ENCODE results near the gene NCOA4. TPM values are rescaled to one million over a fixed set of nuclear protein-coding genes. Genes with fewer than 3 reads are reported as not detected.
"Not testable (repeated sequence)": the region's sequence is repeated elsewhere in the genome, so short reads cannot be mapped to it uniquely, and the experiment has no call there.

NCOA4 gene
- total RNA-seq, 1 donor from 2014 or later: 204 TPM

- no peak for DNase-seq (ENCODE audit: low read depth, low spot score)
These were observed 22.5 kb upstream of the NCOA4 start for GRCh38 chr10:46052791-46053375.

DNA sequence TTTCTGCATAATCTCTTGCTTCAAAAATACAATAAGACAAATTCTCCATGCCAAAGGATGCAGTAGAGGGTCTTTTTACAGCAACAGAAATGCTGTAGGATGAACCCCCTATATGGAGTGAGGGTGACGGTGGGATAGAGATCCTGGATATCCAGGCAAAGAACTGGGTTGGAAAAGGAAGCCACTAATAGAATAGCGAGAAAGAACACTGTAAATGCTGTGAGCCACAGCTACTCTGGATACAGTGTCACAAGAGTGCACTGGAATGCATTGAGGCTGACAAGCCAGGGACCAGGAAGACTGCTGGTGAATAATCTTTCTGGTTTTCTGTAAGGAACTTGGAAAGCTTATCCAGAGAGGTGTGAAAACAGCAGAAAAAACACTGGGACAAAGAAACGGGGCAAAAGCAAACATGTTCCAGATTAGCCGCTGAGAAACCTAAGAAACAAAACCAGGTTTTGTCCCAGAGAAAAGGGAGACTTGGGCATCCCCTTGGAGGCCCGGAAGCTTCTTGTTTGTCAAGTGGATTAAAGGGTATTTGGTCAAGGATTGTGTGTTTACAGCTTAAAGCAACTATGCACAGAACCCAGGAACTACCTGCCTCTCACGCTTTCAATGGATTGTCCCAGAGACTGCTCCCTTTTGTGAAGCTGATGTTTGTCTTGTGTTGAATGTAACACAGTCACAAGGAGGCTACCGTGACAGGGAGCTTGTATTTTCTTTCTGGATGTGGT is 21.8 kb upstream of the NCOA4 start:
- no peak for DNase-seq (ENCODE audit: low read depth, low spot score)

DNA sequence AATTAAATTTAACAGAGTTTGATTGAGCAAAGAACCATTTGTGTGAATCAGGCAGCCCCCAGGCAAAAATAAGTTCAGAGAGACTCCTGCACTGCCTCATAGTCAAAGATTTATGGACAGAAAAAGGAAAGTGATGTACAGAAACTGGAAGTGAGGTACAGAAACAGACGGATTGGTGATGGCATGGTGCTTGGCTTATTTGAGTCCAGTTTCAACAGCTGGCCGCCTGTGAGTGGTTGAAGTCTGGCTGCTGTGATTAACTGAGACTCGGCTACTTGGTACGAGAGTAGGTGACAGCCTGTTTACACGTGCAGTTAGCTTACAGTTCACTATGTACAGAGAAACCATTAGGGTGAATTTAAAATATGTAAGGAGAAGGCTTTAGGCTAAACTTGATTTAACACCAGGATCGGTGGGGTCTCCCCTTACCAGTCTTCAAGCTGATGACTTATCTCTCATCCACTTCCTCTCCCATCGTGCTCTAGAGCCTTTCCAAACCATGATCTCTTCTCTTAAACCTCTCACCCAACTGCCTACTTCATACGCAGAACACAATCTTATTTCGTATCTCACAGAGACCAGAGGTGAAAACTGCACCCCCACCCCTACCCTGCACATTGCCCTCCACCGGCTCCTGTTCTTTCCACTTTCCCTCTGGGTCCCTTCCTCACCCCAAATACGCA is 20.7 kb upstream of the NCOA4 start:
- DNase-seq (ENCODE audit: low read depth, low spot score): no peak

- not testable (repeated sequence) for DNase-seq (ENCODE audit: low read depth, low spot score)
These were observed 19.0 kb upstream of the NCOA4 start for GRCh38 chr10:46049497-46049831.

- DNase-seq (ENCODE audit: low read depth, low spot score): no peak
These were observed 17.7 kb upstream of the NCOA4 start for GRCh38 chr10:46048152-46048551.

DNA sequence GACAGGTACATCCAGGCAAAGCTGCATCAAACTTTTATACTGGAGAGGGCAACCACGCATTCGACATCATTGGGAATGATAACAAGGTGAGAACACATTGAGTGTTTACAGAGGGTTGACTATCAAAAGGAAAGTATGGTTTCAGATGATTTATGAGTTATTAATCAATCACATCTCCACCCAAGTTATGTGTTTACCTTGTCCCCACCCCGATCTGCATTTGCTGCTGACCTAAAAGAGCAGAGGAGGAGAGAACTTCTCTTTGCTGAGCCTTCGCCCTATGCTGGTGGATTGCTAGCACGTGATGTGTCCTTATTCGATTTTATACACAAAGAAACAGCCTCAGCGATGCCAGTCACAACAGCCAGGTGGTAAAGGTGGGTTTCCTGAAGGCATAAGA is 15.8 kb upstream of the NCOA4 start, which contains the start of gene MSMB:
MSMB (minus strand) TSS at position 9 of the 400 bp plus-strand sequence. CDS start 32 bp downstream, outside the sequence.
- DNase-seq (ENCODE audit: low read depth, low spot score): no peak

DNA sequence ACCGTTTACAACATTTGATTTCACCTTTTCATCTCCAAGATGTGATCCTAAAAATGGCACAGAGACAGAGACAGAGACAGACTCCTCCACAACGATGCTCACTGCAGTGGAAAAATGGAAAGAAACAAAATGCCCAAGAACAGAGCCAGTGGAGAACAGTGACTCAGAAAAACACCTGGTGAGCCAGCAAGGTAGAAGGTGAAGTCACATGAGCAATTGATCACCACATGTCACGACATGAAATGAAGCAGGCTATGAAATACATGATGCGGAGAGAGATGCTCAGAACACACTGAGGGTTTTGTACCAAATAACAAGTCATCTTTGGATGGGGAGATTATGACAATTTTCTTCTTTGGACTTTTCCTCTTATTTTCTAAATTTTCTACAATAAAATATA is 12.1 kb upstream of the NCOA4 start:
- no peak for DNase-seq (ENCODE audit: low read depth, low spot score)

- DNase-seq (ENCODE audit: low read depth, low spot score): no peak
These were observed 9.6 kb upstream of the NCOA4 start for GRCh38 chr10:46040004-46040403.

DNA sequence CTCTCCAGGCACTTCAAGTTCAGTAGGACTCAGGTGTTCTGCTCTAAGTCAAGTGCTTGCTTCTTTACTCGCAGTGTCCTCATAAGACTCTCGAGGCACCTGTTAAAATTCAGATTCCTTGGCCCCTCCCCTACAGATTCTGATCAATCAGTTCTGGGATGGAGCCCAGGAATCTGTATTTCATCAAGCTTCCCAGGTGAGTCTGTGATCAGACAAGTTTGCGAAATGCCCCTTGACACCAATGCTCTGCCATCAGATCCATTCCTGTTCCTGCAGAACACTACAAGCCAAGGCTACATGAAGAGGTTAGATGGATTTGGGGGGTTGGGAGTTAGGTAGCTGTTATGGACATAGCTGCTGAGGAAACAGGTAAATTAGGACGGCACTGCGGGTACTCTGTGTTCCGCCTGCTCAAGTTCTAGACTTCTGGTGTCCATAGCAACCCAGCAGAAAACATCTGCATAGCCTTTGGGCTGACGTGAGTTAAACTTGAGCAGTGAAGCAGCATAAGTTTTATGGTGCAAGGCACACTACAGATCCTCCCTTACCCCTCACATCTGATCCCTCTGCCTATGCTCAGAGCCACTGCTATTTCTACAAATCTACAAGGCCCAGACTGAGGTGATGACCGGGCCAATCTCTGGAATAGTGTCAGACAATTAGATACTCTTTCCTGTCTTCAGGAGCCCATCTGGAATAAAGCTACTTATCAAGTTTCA is 6.8 kb upstream of the NCOA4 start:
- DNase-seq (ENCODE audit: low read depth, low spot score): no peak

DNA sequence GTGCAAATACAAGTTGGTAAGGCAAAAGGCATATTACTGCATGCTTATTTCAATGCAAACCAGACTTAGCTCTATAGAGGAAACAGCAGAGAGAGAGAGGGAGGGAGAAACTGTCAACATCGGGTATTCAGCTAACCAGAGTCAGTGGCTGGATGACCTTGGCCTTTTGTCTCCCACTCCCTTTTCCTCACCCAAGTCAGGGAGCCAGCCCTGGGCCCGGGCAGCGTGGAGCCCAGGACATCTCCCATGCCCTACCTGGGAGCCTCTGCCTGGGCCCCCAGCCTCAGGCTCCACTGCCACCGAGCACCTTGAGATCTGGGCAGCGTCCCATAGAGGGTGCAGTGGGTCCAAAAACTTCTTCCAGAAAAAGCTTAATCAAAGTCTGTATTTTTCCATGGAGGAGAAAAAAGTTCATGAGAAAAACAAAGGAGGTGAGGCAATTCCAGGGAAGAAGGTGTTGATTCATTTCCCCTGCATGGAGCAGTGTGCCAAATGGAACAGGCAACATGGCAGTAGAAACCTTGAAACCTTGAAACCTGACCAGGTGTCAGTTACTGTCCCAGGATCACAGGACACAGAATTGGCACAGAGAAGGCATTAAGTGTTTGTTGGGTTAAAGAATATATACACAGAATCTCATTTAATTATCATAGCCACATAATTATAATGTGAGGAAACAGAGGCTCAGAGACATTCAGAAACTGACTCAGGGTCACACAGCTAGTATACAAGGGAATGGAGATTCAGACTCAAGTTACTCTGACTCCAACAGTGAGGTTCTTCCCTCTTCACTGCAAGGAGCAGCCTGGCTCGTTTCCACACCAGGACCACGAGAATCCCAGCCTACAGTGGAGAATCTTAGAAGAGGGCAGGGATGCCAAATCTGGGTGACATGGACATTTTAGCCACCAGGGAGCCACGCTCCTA is 5.8 kb upstream of the NCOA4 start:
- DNase-seq (ENCODE audit: low read depth, low spot score): peak; percentile 37

DNA sequence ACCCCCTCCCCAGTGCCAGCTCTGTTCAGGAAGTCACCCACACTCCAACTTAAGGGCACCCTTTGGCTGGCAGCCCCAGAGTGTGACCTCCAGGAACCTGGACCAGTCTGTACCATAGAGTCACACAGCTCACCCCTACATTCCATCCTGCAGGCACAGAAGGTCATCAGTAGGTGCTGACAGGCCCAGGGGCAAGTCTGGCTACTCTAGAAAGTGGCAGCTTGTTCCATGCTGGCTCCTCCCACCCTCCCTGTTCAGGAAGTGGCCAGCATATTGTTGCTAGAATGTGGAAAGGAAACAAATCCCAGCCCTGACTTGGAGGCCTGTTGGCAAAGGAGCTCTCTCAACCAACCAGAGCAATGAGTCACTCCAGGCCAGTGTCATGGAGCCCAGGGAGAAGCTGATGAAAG is 3.2 kb upstream of the NCOA4 start:
- peak; percentile 85 for DNase-seq (ENCODE audit: low read depth, low spot score)

DNA sequence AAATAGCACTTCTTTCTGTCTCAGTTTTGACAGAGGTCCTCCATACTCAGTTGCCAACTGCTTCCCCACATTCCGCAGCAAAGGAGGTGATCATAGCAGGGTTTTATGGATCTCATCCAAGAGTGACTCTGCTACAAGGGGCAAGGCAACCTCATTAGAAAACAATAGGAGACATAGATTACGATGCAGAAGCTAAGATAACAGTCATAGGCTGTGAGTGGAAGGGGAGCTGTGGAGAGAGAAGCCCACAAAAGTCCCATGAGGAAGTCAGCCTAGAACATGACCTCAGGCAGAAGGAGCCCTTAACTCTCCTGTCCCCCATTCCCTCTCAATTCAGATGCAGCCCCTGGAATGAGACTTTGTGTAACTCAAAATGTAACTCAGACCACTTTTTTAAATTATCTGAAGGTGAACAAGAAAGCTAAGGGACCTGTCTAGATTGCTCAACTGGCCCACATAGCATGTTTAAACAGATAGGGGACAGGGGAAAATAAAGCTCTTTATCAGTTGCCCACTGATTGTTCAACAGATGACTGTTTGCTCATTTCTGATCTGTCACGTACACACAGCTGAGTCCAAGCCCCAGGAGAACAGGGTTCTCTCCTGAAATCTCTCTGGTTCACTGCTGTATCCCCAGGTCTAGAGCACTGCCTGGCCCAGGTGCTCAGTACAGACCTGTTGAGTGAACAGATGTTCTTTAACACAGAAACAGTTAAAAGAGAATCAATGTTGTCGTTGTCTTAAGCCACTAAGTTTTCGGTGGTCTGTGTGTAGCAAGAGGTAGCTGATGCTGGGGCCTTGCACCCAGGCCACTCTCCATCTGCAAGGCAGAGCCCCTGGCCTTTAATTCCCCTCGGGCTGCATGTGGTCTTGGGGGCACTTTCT is 1.5 kb upstream of the NCOA4 start:
- DNase-seq (ENCODE audit: low read depth, low spot score): peak; percentile 11

GRCh38 chr10:46029461-46030030 is 877 bp downstream of the NCOA4 start:
- DNase-seq (ENCODE audit: low read depth, low spot score): no peak

DNA sequence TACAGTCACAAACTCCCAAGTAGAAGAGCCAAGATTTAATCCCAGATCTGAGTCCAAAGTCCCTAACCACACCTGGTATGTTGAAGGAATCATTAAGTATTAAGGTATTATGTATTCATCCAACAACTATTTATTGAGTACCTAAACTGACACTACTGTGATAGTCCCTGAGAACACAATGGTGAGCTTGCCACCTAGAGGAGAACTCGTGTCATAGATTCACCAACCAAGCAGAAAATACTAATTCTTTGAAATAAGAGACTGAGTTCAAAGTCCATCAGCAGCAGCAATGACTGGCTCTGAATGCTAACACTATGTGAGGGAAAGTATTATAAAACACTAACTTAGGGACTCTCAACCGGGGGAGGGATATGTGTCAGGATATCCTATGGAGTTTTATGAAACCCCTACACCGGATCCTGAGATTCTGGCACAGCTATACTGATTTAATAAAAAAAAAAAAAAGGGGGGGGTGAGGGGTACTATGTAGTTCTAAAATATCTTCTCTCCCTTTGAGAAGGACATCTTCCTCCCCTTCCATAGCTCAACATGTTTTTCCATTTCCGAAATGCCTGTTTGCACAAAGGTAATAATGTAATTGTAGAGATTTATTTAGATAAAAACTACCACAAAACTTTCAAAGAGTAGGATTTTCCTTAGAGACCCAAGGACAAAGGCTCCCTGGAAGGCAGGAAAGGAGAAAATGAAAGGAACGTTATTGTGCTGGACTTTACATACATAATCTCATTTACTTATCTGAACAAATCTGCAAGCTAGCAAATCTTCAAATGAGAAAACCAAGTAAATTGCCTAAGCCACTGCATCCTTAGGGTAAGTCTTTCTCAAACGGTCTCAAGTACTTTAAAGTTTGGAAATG is 1.6 kb downstream of the NCOA4 start:
- DNase-seq (ENCODE audit: low read depth, low spot score): peak; percentile 47

DNA sequence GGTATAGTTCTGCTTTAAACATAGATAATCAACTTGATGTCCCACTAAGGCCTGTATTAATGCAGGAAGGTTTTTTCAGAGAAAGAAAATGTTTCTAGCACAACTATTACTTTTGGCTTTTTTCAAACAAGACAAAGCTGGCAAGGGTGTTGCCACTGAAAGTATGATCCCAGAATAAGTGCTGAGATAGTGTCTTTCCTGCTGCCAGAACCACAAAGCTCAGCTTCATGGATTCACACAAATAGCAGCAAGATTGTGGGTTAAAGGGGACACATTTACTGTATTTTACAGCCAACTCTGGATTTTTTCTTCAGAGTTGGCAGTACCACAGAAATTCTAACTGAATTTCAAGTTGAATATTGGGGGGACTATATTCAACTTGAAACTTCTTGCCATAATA is 4.3 kb downstream of the NCOA4 start:
- no peak for DNase-seq (ENCODE audit: low read depth, low spot score)

- DNase-seq (ENCODE audit: low read depth, low spot score): no peak
These were observed 5.0 kb downstream of the NCOA4 start for GRCh38 chr10:46025406-46025805.

DNA sequence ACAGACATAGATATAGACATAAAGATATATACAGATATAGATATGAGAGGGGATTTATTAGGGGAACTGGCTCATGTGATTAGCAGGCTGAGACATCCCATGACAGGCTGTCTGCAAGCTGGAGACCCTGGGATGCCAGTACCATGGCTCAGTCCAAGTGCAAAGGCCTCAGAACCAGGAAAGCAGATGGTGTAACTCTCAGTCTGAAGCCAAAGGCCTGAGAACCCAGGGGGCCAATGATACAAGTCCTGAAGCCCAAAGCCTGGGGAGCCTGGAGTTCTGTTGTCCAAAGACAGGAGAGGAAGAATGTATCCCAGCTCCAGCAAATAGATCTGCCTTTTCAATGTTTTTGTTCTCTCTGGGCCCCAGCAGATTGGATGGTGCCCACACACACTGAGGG is 5.5 kb downstream of the NCOA4 start:
- DNase-seq (ENCODE audit: low read depth, low spot score): no peak

DNA sequence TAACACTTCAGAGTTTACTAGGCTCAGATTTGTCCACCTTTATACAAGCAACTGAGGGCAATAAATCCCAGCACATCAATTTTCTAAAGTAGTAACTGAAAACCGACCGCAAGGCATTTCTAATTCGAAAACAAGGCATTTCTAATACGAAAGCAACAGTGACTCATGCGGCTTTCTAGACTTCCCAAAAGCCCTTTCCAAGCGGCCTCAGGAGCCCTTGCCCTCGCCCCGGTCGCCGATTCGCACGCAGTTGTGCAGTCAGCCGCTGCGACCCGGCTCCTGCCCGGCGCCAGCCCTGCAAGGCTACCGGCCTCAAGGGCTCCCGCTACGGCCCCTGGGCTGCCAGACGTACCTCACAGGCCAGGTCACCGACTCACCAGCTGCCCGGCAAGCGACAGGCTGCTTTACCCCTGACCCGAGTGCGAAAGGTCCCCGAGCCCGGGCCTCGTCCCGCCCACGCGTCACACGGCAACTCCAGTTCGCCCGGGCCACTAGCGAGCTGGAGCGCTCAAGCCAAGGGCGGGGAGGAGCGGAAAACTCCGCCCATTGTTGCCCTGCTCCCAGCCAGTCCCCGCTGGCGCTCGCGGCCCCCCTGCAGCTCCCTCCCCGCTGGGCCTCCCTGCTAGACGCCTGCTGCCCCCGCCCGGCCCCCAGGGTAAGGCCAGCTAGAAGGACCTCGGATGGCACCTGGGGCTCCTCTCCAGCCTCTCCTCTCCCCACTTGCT is 7.3 kb downstream of the NCOA4 start:
- DNase-seq (ENCODE audit: low read depth, low spot score): peak; percentile 77
